ENCODE measurements around the gene MYO7A. TPM values are rescaled to one million over a fixed set of nuclear protein-coding genes. Genes with fewer than 3 reads are reported as not detected.

MYO7A gene
- total RNA-seq, 4 donors from 2014 or later, result 3.8 to 8.7 (median 5.7) TPM

DNA sequence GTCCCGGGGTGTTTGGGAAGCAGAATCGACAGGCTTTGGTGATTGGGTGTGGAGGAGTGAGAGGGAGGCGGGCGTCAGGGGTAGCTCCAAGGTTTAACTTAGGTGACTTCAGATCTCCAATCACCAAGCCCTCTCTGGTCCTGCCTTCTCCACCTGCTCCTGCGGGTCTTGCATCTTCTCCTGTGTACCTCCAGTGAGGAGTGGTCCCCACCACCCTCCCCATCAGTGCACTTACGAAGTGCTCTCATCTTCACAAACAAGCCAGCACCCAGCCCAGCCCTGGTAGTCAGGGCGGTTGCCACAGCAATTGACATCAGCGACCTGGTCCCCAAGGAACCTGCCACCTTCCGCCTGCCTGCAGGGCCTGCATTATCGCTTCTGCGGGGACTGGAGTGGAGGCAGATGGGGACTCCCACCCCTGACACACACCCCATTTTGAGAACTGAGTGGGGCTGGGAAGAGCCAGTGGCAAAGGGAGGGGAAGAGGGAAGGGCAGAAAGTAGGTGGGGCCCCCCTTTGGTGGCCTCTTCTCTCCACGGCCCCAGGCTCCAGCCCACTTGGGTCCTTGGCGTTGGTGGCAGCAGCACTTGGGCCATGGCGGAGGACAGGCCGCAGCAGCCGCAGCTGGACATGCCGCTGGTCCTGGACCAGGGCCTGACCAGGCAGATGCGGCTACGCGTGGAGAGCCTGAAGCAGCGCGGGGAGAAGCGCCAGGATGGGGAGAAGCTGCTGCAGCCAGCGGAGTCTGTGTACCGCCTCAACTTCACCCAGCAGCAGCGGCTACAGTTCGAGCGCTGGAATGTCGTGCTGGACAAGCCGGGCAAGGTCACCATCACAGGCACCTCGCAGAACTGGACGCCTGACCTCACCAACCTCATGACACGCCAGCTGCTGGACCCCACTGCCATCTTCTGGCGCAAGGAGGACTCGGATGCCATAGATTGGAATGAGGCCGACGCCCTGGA lies 25.5 kb upstream of the MYO7A start, which contains the start of gene OMP:
OMP (plus strand) TSS at position 595 of the 965 bp plus-strand sequence; CDS start at position 595, 0 bp downstream.
- WGBS, 2 donors, result 91 to 93% methylated on average over 31 to 36 of the region's 37 CpGs
- TF ChIP-seq POLR2A (IDR thresholded peaks at IDR 0.05) (no peak), CTCF (IDR thresholded peaks at IDR 0.05) (no peak)

GRCh38 chr11:77103319-77103718 lies 24.7 kb upstream of the MYO7A start:
- Histone ChIP-seq H3K36me3 (no peaks in the 10 kb centered on the region), H3K9me3 (no peaks in the 10 kb centered on the region), H3K4me3 (replicated peaks in 1 of 3) (no peak overlapping the region), H3K27me3 (no peaks in the 10 kb centered on the region), H3K4me1 (peaks cover 0 to 7% of the 10 kb centered on the region in 2 donors), H3K27ac (no peak overlapping the region)
- no peak for DNase-seq
- 89 to 91% methylated on average over 2 of the region's 2 CpGs for WGBS, 2 donors
- TF ChIP-seq POLR2A (IDR thresholded peaks at IDR 0.05) (no peak), CTCF (IDR thresholded peaks at IDR 0.05) (no peak)
- intact Hi-C loops (cut with DNase I), result no loop called here

More for the DNA sequence above, 25.5 kb upstream of the MYO7A start, which contains the start of gene OMP:
- no peak for DNase-seq
- Histone ChIP-seq H3K27ac (no peak within 1 kb of the TSS), H3K4me1 (no peaks in the 10 kb centered on the region), H3K4me3 (replicated peaks in 1 of 3) (no peak within 1 kb of the TSS), H3K9me3 (no peaks in the 10 kb centered on the region), H3K27me3 (no peaks in the 10 kb centered on the region), H3K36me3 (no peaks in the 10 kb centered on the region)
- intact Hi-C loops (cut with DNase I), result no loop called here

GRCh38 chr11:77104727-77105126 lies 23.3 kb upstream of the MYO7A start:
- Histone ChIP-seq H3K9me3 (no peaks in the 10 kb centered on the region), H3K4me3 (replicated peaks in 1 of 3) (no peak overlapping the region), H3K36me3 (no peaks in the 10 kb centered on the region), H3K27ac (no peak overlapping the region), H3K4me1 (peaks cover 0 to 7% of the 10 kb centered on the region in 2 donors), H3K27me3 (no peaks in the 10 kb centered on the region)
- TF ChIP-seq CTCF (IDR thresholded peaks at IDR 0.05) (no peak), POLR2A (IDR thresholded peaks at IDR 0.05) (no peak)
- 82 to 96% methylated on average over 4 to 8 of the region's 8 CpGs for WGBS, 2 donors
- intact Hi-C loops (cut with DNase I), result no loop called here
- DNase-seq, result no peak

DNA sequence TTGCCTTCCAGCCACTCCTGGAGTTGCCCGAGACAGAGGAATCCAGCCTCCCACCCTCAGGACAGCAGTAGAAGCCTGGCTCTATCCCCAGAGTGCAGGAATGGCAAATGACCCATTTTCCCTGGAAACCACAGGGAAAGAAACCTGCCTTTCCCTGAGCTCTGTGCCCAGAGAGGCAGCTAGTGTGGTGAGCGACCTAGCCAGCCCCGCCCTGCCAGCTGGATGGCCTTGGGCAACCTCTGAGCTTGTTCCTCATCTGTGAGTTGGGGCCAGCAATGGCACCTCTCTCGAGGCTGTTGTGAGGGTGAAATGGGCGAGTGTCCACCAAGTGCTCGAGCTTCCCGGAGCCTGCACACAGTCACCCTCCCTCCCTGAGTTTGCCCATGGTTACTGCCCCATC lies 21.7 kb upstream of the MYO7A start:
- TF ChIP-seq CTCF (IDR thresholded peaks at IDR 0.05), result no peak
- TF ChIP-seq POLR2A (IDR thresholded peaks at IDR 0.05), result no peak
- Histone ChIP-seq H3K27me3 (no peaks in the 10 kb centered on the region), H3K4me1 (peaks cover 0 to 7% of the 10 kb centered on the region in 2 donors), H3K27ac (no peak overlapping the region), H3K36me3 (no peaks in the 10 kb centered on the region), H3K4me3 (replicated peaks in 1 of 3) (no peak overlapping the region), H3K9me3 (no peaks in the 10 kb centered on the region)
- DNase-seq, result no peak
- 90 to 92% methylated on average over 3 to 5 of the region's 7 CpGs for WGBS, 2 donors
- intact Hi-C loops (cut with DNase I), result no loop called here

- DNase-seq, result no peak
- Histone ChIP-seq H3K27me3 (no peaks in the 10 kb centered on the region), H3K9me3 (no peaks in the 10 kb centered on the region), H3K4me1 (peaks cover 0 to 7% of the 10 kb centered on the region in 2 donors), H3K4me3 (replicated peaks in 1 of 3) (no peak overlapping the region), H3K36me3 (no peaks in the 10 kb centered on the region), H3K27ac (no peak overlapping the region)
- 93 to 96% methylated on average over 5 to 7 of the region's 13 CpGs for WGBS, 2 donors
- intact Hi-C loops (cut with DNase I), result no loop called here
- TF ChIP-seq CTCF (IDR thresholded peaks at IDR 0.05) (no peak), POLR2A (IDR thresholded peaks at IDR 0.05) (no peak)
Observed at GRCh38 chr11:77106759-77107158, 21.3 kb upstream of the MYO7A start.

Data from thyroid gland (tissue), 4 donors.